PC-3 (cell line): ENCODE data around the gene CCDC92. TPM values are rescaled to one million over a fixed set of nuclear protein-coding genes. Genes with fewer than 3 reads are reported as not detected.

Source experiments
- ATAC-seq: fragments of 200-7000 bp; cut with Tn5 transposase; 2 replicates; pipeline ENCODE4 v1.9.1; 2020; ENCODE audit warnings: mild to moderate bottlenecking, moderate library complexity
- BruUV-seq: library from RNA; stranded (reverse); fragments of 400-500 nt; replicated peaks from 2 replicates; lab custom pipeline; 2021; lab: Mats Ljungman, UMichigan
- CTCF ChIA-PET: fragments of 300-600 bp; sonication (Branson Sonifier 250); formaldehyde crosslinking; loops from one replicate; lab custom pipeline; 2022; ENCODE audit warnings: antibody characterized with exemption; lab: Charles Lee
- POLR2A ChIA-PET: fragments of 300-600 bp; sonication (Branson Sonifier 250); formaldehyde crosslinking; loops from one replicate; lab custom pipeline; 2022; ENCODE audit warnings: antibody characterized with exemption; ENCODE audit not compliant: unreplicated experiment; lab: Charles Lee
- DNase-seq: peaks from one replicate; pipeline ENCODE4 v3.0.0-alpha.2; 2015
- H2AFZ ChIP-seq: fragments of 300-600 bp; sonication (generic); 2 replicates; pipeline ENCODE4 v1.6.0; 2016; ENCODE audit warnings: antibody characterized with exemption, low read length
- H3F3A ChIP-seq: fragments of 300-600 bp; sonication (generic); one replicate; pipeline ENCODE4 v1.6.0; 2017; ENCODE audit warnings: antibody characterized with exemption, low read length, control low read depth, mild to moderate bottlenecking; ENCODE audit not compliant: unreplicated experiment
- H3K27ac ChIP-seq: fragments of 300-600 bp; sonication (generic); 2 replicates; pipeline ENCODE4 v1.5.1; 2016; ENCODE audit warnings: mild to moderate bottlenecking, low read length
- H3K27me3 ChIP-seq: fragments of 300-600 bp; sonication (generic); 2 replicates; pipeline ENCODE4 v1.6.1; 2016; ENCODE audit warnings: low read length, mixed read lengths
- H3K36me3 ChIP-seq: fragments of 300-600 bp; sonication (generic); 2 replicates; pipeline ENCODE4 v1.6.1; 2016; ENCODE audit warnings: low read depth, mixed run types, low read length, mixed read lengths
- H3K4me1 ChIP-seq: fragments of 300-600 bp; sonication (generic); 2 replicates; pipeline ENCODE4 v1.5.1; 2016; ENCODE audit warnings: low read length; ENCODE audit not compliant: insufficient read depth
- H3K4me2 ChIP-seq: fragments of 300-600 bp; sonication (generic); 2 replicates; pipeline ENCODE4 v1.6.0; 2016; ENCODE audit warnings: low read length
- H3K4me3 ChIP-seq: fragments of 300-600 bp; sonication (generic); 2 replicates; pipeline ENCODE4 v1.5.1; 2016; ENCODE audit warnings: mild to moderate bottlenecking, low read length, mixed read lengths
- H3K79me2 ChIP-seq: fragments of 300-600 bp; sonication (generic); 2 replicates; pipeline ENCODE4 v1.6.1; 2017; ENCODE audit warnings: low read length, mixed read lengths
- H3K9ac ChIP-seq: fragments of 300-600 bp; sonication (generic); 2 replicates; pipeline ENCODE4 v1.6.0; 2016; ENCODE audit warnings: mild to moderate bottlenecking, low read length
- H3K9me2 ChIP-seq: fragments of 300-600 bp; sonication (generic); replicated peaks from 2 replicates; pipeline ENCODE4 v1.6.1; 2016; ENCODE audit warnings: mixed run types, low read length, mixed read lengths
- H3K9me3 ChIP-seq: fragments of 300-600 bp; sonication (generic); 2 replicates; pipeline ENCODE4 v1.6.1; 2016; ENCODE audit warnings: low read length, mixed read lengths
- H4K20me1 ChIP-seq: fragments of 300-600 bp; sonication (generic); 2 replicates; pipeline ENCODE4 v1.6.1; 2016; ENCODE audit warnings: low read length, mixed read lengths
- CTCF ChIP-seq: fragments of 300-600 bp; sonication (generic); conservative IDR thresholded peaks from 2 replicates; pipeline ENCODE4 v1.5.1; 2017; ENCODE audit warnings: antibody characterized with exemption, low read depth, mild to moderate bottlenecking, low read length
- EZH2 ChIP-seq: fragments of 300-600 bp; sonication (generic); IDR thresholded peaks from one replicate; pipeline ENCODE4 v1.6.1; 2017; ENCODE audit warnings: antibody characterized with exemption, mild to moderate bottlenecking, low read length; ENCODE audit not compliant: unreplicated experiment
- EZH2phosphoT487 ChIP-seq: fragments of 300-600 bp; sonication (generic); IDR thresholded peaks from 2 replicates; pipeline ENCODE4 v1.6.1; 2018; ENCODE audit warnings: mild to moderate bottlenecking, antibody characterized with exemption, low read length, borderline replicate concordance
- intact Hi-C: fragments of 100-400 bp; cut with micrococcal nuclease; formaldehyde crosslinking; loops from 2 replicates; pipeline ENCODE4 v1.9.0; 2023
- total RNA-seq: library from RNA; depleted of rRNA; stranded (reverse); fragments of >200 nt; gene quantifications from 2 replicates; pipeline ENCODE4 v1.2.3, GENCODE V29; 2014

Gene CCDC92
- total RNA-seq, 1 experiment from 2014 or later, result 9.6 TPM

DNA sequence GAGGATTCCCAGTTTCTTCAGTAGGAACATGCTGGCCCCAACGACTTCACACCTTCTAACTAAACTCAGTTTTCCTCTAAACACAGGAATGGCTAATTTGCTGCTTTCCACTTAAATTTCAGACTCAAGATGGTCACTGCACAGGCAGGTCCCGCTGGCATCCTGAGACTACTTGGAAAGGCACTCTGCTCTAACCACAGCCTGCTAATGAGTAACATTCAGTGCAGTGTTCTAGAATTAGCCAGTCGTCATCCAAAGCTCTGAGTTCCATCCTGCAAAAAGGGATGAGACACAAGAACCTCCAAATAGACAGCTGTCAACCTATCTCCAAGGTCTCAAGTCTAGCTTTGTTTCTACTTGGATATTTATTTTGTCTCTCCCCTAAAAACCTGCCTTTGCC, 6.0 kb downstream of the CCDC92 start:
- ATAC-seq (no peak), DNase-seq (no peak)
- Histone ChIP-seq H4K20me1 (peaks cover 11% of the 10 kb centered on the region; the same call in 1 of the 2 replicates), H2AFZ (no peak overlapping the region), H3K27me3 (no peaks in the 10 kb centered on the region), H3K27ac (no peak overlapping the region), H3K4me2 (no peak overlapping the region), H3K9me3 (no peaks in the 10 kb centered on the region), H3K36me3 (0 out of 2 replicates have a peak, but pooled peaks cover 7% of the 10 kb centered on the region), H3K79me2 (peaks cover 39% of the 10 kb centered on the region), H3K9me2 (no peaks in the 10 kb centered on the region), H3K4me3 (no peak overlapping the region), H3F3A (peaks cover 7% of the 10 kb centered on the region), H3K9ac (no peak overlapping the region), H3K4me1 (peaks cover 37% of the 10 kb centered on the region)
- ChIA-PET CTCF (no interaction called here), POLR2A (no interaction called here)
- BruUV-seq, result no TSS peak
- TF ChIP-seq CTCF (no peak), EZH2 (no peak), EZH2phosphoT487 (no peak)
- intact Hi-C loops, result no loop called here

DNA sequence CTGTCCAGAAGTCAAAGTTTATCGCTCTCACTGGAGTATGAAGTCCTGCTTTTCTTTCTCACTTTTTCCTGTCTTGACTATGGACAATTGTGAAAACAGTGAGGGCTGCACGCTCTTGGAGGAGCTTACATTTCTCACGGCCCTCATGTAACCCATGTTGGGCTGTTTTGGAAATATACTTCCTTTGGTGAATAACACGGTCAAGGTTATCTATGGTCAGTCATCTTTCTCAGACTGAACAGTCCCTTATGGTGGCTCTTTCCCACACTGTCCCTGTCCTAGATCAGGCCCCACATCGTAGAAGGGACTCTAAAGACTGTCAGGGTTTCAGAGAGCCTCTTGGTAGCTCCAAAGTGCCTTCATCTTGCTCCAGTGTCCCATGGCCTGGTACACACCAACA, 7.2 kb downstream of the CCDC92 start:
- DNase-seq, result no peak
- Histone ChIP-seq H3K27me3 (no peaks in the 10 kb centered on the region), H3K9me3 (no peaks in the 10 kb centered on the region), H4K20me1 (peaks cover 11% of the 10 kb centered on the region; the same call in 1 of the 2 replicates), H3K9me2 (no peaks in the 10 kb centered on the region), H3K9ac (no peak overlapping the region), H3K79me2 (peaks cover 27% of the 10 kb centered on the region), H3F3A (peaks cover 7% of the 10 kb centered on the region), H3K4me1 (peaks cover 29% of the 10 kb centered on the region), H2AFZ (no peak overlapping the region), H3K4me3 (no peak overlapping the region), H3K27ac (no peak overlapping the region), H3K36me3 (0 out of 2 replicates have a peak, but pooled peaks cover 7% of the 10 kb centered on the region), H3K4me2 (no peak overlapping the region)
- TF ChIP-seq EZH2phosphoT487 (no peak), CTCF (no peak), EZH2 (no peak)
- BruUV-seq, result no TSS peak
- ChIA-PET POLR2A (no interaction called here), CTCF (no interaction called here)
- intact Hi-C loops, result no loop called here
- ATAC-seq, result no peak

DNA sequence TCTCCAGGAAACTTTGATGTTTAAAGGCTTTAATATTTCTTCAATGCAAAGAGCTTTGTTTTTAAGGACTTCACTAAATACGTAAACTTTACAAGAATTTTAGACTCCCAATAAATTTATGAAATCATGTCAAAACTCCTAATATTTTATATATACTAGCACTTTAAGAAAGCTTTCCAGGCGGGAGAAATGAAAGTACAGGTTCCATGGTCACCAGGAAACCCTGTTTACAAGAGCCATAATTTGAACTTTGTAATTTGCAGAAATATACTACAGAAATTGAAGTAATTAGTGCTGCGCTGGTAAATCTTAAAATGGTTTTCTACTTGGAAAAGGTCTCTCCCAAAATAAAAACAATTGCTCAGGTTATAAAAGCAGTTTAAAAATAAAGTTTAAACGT, 8.8 kb downstream of the CCDC92 start:
- Histone ChIP-seq H3K9ac (no peak overlapping the region), H3K79me2 (peaks cover 16% of the 10 kb centered on the region), H3K4me3 (no peak overlapping the region), H3K4me2 (no peak overlapping the region), H3K4me1 (peaks cover 15% of the 10 kb centered on the region), H3K27ac (no peak overlapping the region), H4K20me1 (peaks cover 9% of the 10 kb centered on the region; the same call in 1 of the 2 replicates), H3K9me3 (no peaks in the 10 kb centered on the region), H3K9me2 (no peaks in the 10 kb centered on the region), H3K36me3 (0 out of 2 replicates have a peak, but pooled peaks cover 7% of the 10 kb centered on the region), H3K27me3 (no peaks in the 10 kb centered on the region), H3F3A (peaks cover 4% of the 10 kb centered on the region), H2AFZ (no peak overlapping the region)
- intact Hi-C loops, result no loop called here
- no TSS peak for BruUV-seq
- no peak for DNase-seq
- ChIA-PET CTCF (no interaction called here), POLR2A (no interaction called here)
- no peak for TF ChIP-seq EZH2
- TF ChIP-seq CTCF, result no peak
- no peak for TF ChIP-seq EZH2phosphoT487
- ATAC-seq, result no peak
